NCI-H1092 treated with DMSO at 0.1 percent for 48 hours (cell line): ENCODE results near the gene TDRD12.

Experiments
- DNase-seq: peaks from one replicate; lab custom pipeline; 2025; lab: John Stamatoyannopoulos, UW

The TDRD12 gene

DNA sequence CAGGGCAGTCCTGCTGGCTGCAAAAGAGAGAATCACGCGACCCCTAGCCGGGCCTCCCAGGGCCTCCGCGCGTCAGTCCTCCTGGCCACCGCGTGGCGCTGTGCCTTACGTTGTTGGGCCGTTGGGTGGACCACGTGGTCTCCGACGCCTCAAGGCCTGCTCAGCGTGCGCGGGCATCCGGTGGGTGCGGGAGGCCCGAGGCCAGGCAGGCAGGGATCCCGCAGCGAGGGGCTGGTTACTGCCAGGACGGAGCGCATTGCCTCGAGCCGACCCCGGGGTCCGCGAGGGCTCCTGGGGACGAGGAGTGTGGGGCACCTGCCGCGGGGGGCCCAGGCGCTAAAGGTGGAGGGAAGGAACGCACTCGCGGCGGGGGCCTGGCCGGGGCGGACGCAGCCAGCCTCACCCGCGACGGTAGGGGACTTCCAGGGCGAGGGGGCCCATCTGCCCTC lies at the start of gene TDRD12:
TDRD12 (plus strand) TSS at position 157 of the 449 bp plus-strand sequence. CDS start 306 bp downstream, outside the sequence.
- DNase-seq: no peak

DNA sequence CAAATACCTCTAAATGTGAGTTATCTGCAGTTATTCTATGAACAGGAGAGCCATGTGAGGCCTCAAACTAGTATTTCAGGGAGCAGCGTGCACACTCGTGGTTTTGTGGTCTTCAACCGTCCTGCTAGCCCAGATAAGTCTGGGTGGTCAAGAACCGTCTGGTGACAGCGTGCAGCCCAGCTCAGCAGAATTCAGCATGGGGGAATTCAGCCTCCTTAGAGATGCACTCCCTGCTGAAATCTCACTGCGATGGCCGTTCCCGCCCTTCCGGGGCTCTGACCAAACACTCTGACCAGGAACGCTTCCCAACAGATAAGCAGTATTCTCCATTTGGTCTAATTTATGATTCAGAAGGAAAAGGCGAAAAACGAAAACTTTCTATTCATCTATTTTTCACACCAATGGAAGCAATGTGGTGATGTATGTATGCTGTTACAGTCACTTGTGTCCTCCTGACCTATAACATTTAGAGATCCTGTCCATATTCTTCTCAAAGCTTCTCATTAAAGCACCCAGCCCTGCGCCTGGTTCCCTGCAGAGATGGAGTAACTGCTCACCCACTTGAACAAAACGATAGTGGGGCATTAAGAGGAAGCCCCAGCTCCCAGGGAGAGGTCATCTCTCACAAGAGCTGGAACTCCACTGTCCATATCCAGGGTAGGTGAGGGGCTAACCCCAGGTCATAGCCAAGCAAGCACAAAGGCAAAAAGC lies 47.5 kb upstream of the TDRD12 start:
- DNase-seq: no peak

- no peak for DNase-seq
These were observed 46.7 kb upstream of the TDRD12 start for GRCh38 chr19:32672841-32673240.

- no peak for DNase-seq
These were observed 46.0 kb upstream of the TDRD12 start for GRCh38 chr19:32673573-32673972.

DNA sequence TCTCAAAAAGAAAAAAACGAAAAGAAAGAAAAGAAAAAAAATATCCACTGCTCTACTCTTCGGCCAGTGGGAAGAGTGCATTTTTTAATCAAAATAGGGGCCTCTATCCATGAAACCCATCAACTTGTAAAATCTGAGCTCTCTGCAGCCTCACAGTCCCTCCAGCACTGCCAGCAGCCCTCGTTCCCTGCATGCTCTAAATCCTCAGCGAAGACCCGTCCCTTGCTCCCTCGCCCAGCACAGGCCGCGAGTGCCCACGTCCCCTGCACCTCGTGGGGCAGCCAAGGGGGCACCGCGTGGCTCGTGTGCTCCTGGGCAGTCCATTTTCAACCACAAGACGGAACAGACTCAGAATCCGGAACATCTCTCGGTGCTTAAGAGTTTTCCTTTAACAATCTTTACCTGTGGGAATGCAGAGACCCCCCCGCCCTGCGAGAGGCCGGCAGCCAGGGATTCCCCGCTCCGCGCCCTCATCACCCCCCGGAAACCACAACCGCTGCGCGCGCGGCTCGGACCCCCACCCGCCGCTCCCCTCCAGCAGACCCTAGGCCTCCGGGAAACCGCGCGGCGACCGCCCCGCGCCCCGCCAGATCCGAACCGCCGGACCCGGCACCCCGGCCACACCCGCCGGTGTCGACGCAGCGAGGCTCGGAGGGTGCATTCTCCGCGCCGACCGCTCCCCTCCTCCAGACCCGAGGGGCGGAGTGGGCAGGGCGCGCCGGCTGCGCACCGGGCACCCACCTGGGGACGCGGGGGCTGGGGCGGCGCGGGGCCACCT lies 45.2 kb upstream of the TDRD12 start:
- DNase-seq: no peak

DNA sequence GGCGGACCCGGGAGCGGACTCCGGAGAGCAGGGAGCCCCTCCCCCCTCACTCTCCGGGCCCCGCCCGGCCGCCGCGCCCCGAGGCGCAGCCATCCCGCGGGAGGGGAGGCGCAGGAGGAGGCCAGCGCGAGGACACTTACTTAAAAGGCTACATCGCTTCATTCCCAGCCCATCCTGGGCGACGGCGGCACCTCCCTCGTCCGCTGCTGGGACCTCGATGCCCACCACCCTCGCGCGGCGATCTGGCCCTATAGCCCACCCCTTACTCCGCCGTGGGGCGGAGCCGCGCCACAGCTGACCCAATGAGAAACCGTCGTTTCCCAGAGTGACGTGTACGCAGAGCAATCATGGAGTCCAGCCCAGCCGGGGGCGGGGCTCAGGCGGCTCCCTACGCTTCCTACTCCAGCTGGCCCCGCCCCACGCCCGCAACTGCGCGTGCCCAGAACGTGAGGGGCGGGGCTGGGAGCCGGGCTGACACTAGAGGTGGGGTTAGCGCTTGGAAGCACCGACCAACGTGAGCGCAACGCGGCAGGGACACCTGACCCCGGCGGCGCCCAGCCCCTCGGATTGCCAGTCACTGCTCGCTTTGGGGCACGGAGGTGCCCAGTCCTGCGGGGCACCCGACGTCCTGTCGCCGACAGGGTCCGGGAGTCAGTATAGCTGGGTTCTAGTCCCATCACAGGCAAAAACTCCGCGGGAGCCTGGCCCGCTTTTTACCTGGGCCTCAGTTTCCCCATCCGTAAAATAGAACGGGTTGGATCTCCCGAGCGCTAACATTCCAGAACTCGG lies 44.4 kb upstream of the TDRD12 start, which contains the start of gene ANKRD27:
ANKRD27 (minus strand) TSS at position 250 of the 789 bp plus-strand sequence. CDS start 16,165 bp downstream, outside the sequence.
- DNase-seq: peak; percentile 96

- DNase-seq: peak; percentile 5
These were observed 43.8 kb upstream of the TDRD12 start, which contains the start of gene RGS9BP for GRCh38 chr19:32675720-32676185. Gene RGS9BP (plus strand): TSS chr19:32675848. CDS start chr19:32676264, 416 bp downstream.

DNA sequence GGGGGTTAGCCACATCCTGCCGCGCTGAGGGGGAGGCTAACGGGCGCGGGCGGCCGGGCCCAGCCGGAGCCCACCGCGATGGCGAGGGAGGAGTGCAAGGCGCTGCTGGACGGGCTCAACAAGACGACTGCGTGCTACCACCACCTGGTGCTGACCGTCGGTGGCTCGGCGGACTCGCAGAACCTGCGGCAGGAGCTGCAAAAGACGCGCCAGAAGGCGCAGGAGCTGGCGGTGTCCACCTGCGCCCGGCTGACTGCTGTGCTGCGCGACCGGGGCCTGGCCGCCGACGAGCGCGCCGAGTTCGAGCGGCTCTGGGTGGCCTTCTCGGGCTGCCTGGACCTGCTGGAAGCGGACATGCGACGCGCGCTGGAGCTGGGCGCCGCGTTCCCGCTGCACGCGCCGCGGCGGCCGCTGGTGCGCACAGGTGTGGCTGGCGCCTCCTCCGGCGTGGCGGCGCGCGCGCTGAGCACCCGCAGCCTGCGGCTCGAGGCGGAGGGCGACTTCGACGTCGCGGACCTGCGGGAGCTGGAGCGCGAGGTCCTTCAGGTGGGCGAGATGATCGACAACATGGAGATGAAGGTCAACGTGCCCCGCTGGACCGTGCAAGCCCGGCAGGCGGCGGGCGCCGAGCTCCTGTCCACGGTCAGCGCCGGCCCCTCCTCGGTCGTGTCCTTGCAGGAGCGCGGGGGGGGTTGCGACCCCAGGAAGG lies 43.2 kb upstream of the TDRD12 start:
- peak; percentile 5 for DNase-seq

GRCh38 chr19:32676895-32677359 lies 42.6 kb upstream of the TDRD12 start:
- no peak for DNase-seq

GRCh38 chr19:32677657-32678056 lies 41.9 kb upstream of the TDRD12 start:
- no peak for DNase-seq

DNA sequence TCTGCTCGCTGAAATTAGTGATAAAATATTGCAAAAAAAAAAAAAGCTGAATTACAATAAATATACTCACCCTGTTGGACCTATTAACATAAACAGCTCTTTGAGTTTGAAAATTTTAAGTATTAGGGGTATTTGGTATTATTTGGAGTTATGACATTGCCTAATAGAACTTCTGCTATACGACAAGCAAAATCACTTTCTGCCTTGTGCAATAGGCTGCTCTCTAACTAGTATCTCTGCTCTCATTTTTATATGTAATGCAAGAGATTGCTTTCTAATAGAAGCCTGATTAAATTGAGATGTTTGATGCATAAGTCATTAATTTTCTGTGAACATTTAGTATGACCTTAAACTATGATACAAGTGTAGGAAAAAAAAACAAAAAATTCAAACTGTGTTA lies 38.6 kb upstream of the TDRD12 start:
- DNase-seq: no peak

GRCh38 chr19:32682317-32682716 lies 37.2 kb upstream of the TDRD12 start:
- DNase-seq: no peak

- no peak for DNase-seq
These were observed 32.6 kb upstream of the TDRD12 start for GRCh38 chr19:32686847-32687475.

- DNase-seq: no peak
These were observed 31.9 kb upstream of the TDRD12 start for GRCh38 chr19:32687681-32688080.

DNA sequence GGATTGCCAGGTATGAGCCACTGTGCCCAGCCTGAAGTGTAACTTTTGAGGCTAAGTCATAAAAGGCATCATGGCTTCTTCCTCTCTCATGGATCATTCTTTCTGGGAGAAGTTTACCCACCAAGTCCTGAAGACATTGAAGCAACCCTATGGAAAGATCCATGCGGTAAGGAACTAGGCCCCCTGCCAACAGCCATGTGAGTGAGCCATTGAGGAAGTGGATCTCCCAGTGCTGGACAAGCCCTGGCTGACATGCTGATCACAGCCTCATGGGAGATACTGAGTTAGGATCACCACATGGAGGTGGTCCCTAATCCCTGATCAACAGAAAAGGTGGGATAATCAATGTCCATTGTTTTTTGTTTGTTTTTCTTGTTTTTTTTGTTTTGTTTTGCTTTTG lies 31.3 kb upstream of the TDRD12 start:
- no peak for DNase-seq

DNA sequence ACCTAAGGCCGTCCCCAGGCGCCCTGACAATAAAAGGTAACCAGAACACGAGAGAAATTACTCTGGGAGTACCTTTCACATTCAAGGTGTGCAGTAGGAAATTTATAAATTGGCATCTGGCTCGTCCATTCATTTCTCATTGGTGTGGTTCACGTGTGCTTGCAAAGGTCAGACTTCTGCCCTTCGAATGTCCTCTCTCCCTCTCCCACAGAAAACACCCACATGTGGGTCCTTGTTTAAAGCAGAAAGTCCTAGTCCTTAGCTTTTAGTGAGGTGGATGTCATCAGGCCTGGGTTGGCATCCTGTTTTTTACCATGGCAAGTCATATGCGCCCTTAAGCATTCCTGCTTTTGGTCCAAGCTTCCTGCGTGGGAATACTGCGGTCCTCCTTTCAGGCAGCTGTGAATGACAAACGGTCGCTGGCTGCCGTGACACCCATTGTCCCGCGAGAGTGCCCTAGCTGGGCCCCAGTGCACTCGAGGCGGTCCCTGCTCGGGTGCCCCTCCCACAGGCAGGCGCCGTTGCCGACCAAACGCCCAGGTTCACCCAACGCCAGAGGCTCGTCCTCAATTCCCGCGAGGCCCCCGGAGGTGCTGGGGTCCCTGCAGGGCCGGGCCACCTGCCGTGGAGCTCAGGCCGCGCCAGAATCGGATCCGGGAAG lies 28.1 kb upstream of the TDRD12 start, which contains the start of gene NUDT19:
NUDT19 (plus strand) TSS at position 531 of the 661 bp plus-strand sequence. CDS start 140 bp downstream, outside the sequence.
- DNase-seq: peak; percentile 81

DNA sequence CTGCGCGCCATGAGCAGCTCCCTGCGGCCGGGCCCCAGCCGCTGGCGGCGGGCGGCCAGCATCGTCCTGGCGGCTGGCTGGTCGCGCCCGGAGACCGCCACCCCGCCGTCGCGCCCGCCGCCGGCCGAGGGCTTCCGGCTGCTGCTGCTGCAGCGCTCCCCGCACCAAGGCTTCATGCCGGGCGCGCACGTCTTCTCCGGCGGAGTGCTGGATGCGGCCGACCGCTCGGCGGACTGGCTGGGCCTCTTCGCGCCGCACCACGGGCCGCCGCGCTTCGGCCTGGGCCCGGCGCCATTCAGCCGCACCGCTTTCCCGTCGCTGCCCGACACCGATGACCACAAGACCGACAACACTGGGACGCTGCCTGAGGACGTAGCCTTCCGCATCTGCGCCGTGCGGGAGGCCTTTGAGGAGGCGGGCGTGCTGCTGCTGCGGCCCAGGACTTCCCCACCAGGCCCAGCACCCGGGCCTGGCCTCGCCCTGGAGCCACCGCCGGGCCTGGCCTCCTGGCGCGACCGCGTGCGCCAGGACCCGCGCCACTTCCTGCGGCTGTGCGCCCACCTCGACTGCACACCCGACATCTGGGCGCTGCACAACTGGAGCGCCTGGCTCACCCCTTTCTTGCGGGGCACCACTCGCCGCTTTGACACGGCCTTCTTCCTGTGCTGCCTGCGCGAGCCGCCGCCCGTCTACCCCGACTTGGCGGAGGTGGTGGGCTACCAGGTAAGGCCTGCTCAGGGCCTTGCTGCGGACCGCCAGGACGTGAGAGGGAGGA lies 27.4 kb upstream of the TDRD12 start:
- no peak for DNase-seq

GRCh38 chr19:32692727-32693061 lies 26.9 kb upstream of the TDRD12 start:
- peak; percentile 5 for DNase-seq
